ENCODE measurements around the gene APCDD1.
"Not testable (repeated sequence)": the region's sequence is repeated elsewhere in the genome, so short reads cannot be mapped to it uniquely, and the experiment has no call there.

APCDD1 gene

DNA sequence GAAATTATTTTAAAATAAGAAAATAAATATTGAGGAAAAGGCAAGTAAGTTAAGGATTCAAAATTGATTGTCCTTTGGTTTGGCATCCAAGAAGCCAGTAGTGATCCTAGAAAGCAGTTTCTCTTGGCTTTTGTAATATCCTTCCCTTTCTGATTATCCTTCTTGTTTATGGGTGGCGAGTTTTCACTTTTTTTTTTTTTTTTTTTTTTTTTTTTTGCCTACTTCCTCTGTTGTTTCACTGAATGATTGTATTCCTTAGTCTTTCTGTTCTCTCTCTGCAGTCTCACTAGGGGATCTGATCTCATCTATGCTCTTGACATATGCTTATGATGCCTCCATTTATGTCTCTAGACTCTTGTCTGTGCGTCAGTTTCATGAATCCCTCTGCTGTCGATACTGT is 75.6 kb downstream of the APCDD1 start:
- DNase-seq, result no peak

DNA sequence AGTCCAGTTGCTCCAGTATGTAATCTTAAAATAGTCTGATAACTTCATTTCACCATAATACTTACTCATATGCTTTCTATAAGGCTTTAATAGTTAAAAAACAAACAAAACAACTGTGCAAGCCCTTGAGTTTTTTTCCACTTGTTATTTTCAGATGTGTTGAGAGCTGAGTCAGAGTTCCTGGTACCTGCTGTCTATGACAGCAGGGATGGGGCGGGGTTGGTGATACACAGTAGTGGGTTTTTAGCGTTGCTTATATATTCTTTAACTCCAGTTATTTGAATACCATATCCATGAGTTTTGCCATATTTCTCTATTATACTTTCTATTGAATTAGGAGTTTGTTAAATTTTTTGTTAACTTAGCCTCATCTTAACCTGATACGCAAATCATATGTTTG is 76.4 kb downstream of the APCDD1 start:
- no peak for DNase-seq

DNA sequence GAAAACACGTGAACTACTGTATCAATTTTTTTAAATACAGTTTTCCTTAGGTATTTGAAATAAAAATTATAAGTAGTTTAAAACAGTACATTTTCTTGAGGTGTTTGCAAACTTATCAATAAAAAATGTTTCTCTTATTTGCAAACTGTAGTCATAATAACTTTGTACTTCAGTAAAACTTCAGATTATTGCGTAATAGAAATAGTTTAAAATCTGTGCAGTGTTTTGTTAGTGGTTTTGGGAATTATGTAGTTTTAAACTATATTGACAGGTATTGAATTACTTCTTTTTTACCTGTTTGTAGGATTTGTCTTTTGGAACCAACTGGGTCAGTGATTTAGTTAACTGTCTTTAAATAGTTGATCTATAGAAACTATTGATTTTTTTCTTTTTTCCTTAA is 78.7 kb downstream of the APCDD1 start:
- DNase-seq, result no peak

DNA sequence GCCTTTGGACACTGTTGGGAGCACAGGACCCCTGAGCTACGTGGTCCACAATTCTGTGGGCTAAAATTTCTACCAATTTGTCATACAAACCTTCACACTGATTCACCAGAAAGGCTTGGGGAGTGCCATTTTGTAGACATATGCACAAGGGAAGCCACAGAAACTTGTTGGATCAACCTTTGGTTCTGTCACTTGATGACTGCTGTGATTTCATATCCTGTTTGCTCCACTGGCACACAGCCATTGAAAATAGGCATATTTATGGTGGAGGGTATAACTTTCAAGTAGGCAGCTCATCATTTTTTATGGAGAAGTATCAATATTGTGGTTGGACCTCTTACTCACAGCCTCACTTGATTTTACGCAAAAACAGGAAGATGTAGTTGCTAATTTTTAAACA is 81.8 kb downstream of the APCDD1 start:
- DNase-seq, result no peak

DNA sequence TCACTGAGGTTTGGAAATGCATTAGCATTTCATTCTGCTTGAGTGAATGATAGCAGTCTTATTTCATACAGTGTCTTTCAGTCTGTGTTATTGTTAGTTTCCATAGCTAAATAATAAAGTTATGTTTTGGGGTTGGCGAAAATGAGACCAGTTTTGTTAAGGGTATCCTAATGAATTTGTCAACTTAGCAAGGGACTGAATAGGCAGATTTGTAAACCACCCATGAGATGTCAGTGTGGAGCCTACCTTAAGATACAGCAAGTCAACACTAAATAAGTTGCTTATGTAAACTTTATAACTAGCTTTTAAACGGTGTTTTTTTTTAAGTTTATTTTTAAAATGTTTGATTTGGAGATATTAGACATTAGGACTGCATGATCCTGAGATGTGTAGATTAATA is 83.3 kb downstream of the APCDD1 start:
- DNase-seq, result no peak

DNA sequence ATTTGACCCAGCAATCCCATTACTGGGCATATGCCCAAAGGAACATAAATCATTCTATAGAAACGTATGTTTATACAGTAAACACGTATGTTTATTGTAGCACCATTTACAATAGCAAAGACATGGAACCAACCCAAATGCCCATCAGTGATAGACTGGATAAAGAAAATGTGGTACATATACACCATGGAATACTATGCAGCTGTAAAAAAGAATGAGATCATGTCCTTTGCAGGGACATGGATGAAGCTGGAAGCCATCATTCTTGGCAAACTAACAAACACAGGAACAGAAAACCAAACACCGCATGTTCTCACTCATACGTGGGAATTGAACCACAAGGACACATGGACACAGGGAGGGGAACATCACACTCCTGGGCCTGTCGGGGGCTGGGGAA is 84.7 kb downstream of the APCDD1 start:
- not testable (repeated sequence) for DNase-seq
